Type B pancreatic cell (in vitro differentiated cells): ENCODE data around the gene MYBPH. TPM values are rescaled to one million over a fixed set of nuclear protein-coding genes. Genes with fewer than 3 reads are reported as not detected.

Experiments
- DNase-seq: peaks from one replicate; pipeline ENCODE4 v3.0.0; 2021; ENCODE audit warnings: mixed read lengths; ENCODE audit not compliant: unreplicated experiment; ENCODE audit errors: extremely low spot score
- H3K27ac Mint-ChIP-seq: 2 replicates; pipeline ENCODE4 v1.8.0; 2021; ENCODE audit warnings: mild to moderate bottlenecking, mixed read lengths
- H3K27me3 Mint-ChIP-seq: 2 replicates; pipeline ENCODE4 v1.8.0; 2021; ENCODE audit warnings: mixed read lengths
- H3K36me3 Mint-ChIP-seq: 2 replicates; pipeline ENCODE4 v1.8.0; 2021; ENCODE audit warnings: mixed read lengths
- H3K4me1 Mint-ChIP-seq: one replicate; pipeline ENCODE4 v1.8.0; 2021; ENCODE audit warnings: mixed read lengths; ENCODE audit not compliant: unreplicated experiment
- H3K4me3 Mint-ChIP-seq: 2 replicates; pipeline ENCODE4 v1.8.0; 2021; ENCODE audit warnings: mild to moderate bottlenecking, mixed read lengths
- H3K9me3 Mint-ChIP-seq: 2 replicates; pipeline ENCODE4 v1.8.0; 2021; ENCODE audit warnings: mixed read lengths
- CTCF ChIP-seq: fragments of 200-600 bp; sonication (generic); conservative IDR thresholded peaks from 2 replicates; pipeline ENCODE4 v1.5.0; 2021; ENCODE audit warnings: antibody characterized with exemption, mild to moderate bottlenecking
- total RNA-seq: library from RNA; stranded (reverse); gene quantifications from 2 replicates; pipeline ENCODE4 v1.2.1, GENCODE V29; 2021; ENCODE audit warnings: low replicate concordance

Gene MYBPH
- total RNA-seq, 1 donor from 2014 or later, result 1.6 TPM

GRCh38 chr1:203142124-203142523, 33.5 kb downstream of the MYBPH start:
- H3K9me3 Mint-ChIP-seq, result no peaks in the 10 kb centered on the region
- H3K27me3 Mint-ChIP-seq, result no peaks in the 10 kb centered on the region
- no peak for DNase-seq
- no peak for TF ChIP-seq CTCF
- no peaks in the 10 kb centered on the region for H3K4me1 Mint-ChIP-seq
- no peak overlapping the region for H3K4me3 Mint-ChIP-seq
- no peaks in the 10 kb centered on the region for H3K36me3 Mint-ChIP-seq
- H3K27ac Mint-ChIP-seq, result no peak overlapping the region

GRCh38 chr1:203140743-203141520, 34.7 kb downstream of the MYBPH start:
- Mint-ChIP-seq H3K27ac (no peak overlapping the region), H3K4me3 (no peak overlapping the region), H3K4me1 (no peaks in the 10 kb centered on the region), H3K9me3 (no peaks in the 10 kb centered on the region), H3K36me3 (no peaks in the 10 kb centered on the region), H3K27me3 (no peaks in the 10 kb centered on the region)
- DNase-seq, result no peak
- no peak for TF ChIP-seq CTCF

GRCh38 chr1:203139976-203140475, 35.6 kb downstream of the MYBPH start:
- Mint-ChIP-seq H3K4me1 (no peaks in the 10 kb centered on the region), H3K9me3 (no peaks in the 10 kb centered on the region), H3K36me3 (no peaks in the 10 kb centered on the region), H3K4me3 (no peak overlapping the region), H3K27ac (no peak overlapping the region), H3K27me3 (no peaks in the 10 kb centered on the region)
- no peak for DNase-seq
- TF ChIP-seq CTCF, result no peak

- Mint-ChIP-seq H3K4me3 (no peak overlapping the region), H3K9me3 (no peaks in the 10 kb centered on the region), H3K27ac (no peak overlapping the region), H3K27me3 (no peaks in the 10 kb centered on the region), H3K4me1 (peaks cover 5% of the 10 kb centered on the region), H3K36me3 (no peaks in the 10 kb centered on the region)
- DNase-seq, result no peak
- no peak for TF ChIP-seq CTCF
Measured at GRCh38 chr1:203138066-203138465, 37.6 kb downstream of the MYBPH start.

- no peak overlapping the region for H3K27ac Mint-ChIP-seq
- no peaks in the 10 kb centered on the region for H3K9me3 Mint-ChIP-seq
- H3K27me3 Mint-ChIP-seq, result no peaks in the 10 kb centered on the region
- H3K4me3 Mint-ChIP-seq, result no peak overlapping the region
- H3K36me3 Mint-ChIP-seq, result no peaks in the 10 kb centered on the region
- peaks cover 5% of the 10 kb centered on the region for H3K4me1 Mint-ChIP-seq
- no peak for DNase-seq
- TF ChIP-seq CTCF, result no peak
Measured at GRCh38 chr1:203137324-203137723, 38.3 kb downstream of the MYBPH start.
